ENCODE data around the gene CENPVL2. TPM values are rescaled to one million over a fixed set of nuclear protein-coding genes. Genes with fewer than 3 reads are reported as not detected.
"Not testable (repeated sequence)": the region's sequence is repeated elsewhere in the genome, so short reads cannot be mapped to it uniquely, and the experiment has no call there.

Gene CENPVL2
- total and polyA plus RNA-seq, 2 experiments from 2014 or later: 1.2 to 1.4 TPM

GRCh38 chrX:51665981-51666380 lies 16.6 kb downstream of the CENPVL2 start:
- DNase-seq (ENCODE audit: low read depth in 1 of 2, low spot score in 1 of 2): no peak
- no peaks in the 10 kb centered on the region for H3K9me3 ChIP-seq (ENCODE audit: low read depth)
- H3K4me1 ChIP-seq (ENCODE audit: low read depth): no peaks in the 10 kb centered on the region
- no peaks in the 10 kb centered on the region for H3K36me3 ChIP-seq
- H3K4me3 ChIP-seq: no peak overlapping the region
- peaks cover 3% of the 10 kb centered on the region for H3K27me3 ChIP-seq
- H3K27ac ChIP-seq: no peak overlapping the region
- no peak for TF ChIP-seq CTCF (IDR thresholded peaks at IDR 0.05; ENCODE audit: low read depth, low read length)

- Histone ChIP-seq H3K9me3 (ENCODE audit: low read depth) (no peaks in the 10 kb centered on the region), H3K27me3 (no peaks in the 10 kb centered on the region), H3K36me3 (no peaks in the 10 kb centered on the region), H3K4me1 (ENCODE audit: low read depth) (no peaks in the 10 kb centered on the region), H3K4me3 (no peak overlapping the region), H3K27ac (no peak overlapping the region)
- no peak for DNase-seq (ENCODE audit: low read depth in 1 of 2, low spot score in 1 of 2)
- TF ChIP-seq CTCF (IDR thresholded peaks at IDR 0.05; ENCODE audit: low read depth, low read length): no peak
Measured at GRCh38 chrX:51643377-51643776, 39.3 kb downstream of the CENPVL2 start.

- Histone ChIP-seq H3K36me3 (no peaks in the 10 kb centered on the region), H3K4me1 (ENCODE audit: low read depth) (no peaks in the 10 kb centered on the region), H3K27me3 (no peaks in the 10 kb centered on the region), H3K9me3 (ENCODE audit: low read depth) (no peaks in the 10 kb centered on the region), H3K4me3 (no peak overlapping the region), H3K27ac (no peak overlapping the region)
- peak; percentile 63 to 71 for DNase-seq (ENCODE audit: low read depth in 1 of 2, low spot score in 1 of 2)
- TF ChIP-seq CTCF (IDR thresholded peaks at IDR 0.05; ENCODE audit: low read depth, low read length): peak; percentile 51
Measured at GRCh38 chrX:51641421-51642021, 41.1 kb downstream of the CENPVL2 start.

- not testable (repeated sequence) for H3K27me3 ChIP-seq; H3K9me3 ChIP-seq (ENCODE audit: low read depth); H3K27ac ChIP-seq; H3K36me3 ChIP-seq; H3K4me3 ChIP-seq; H3K4me1 ChIP-seq (ENCODE audit: low read depth)
- DNase-seq (ENCODE audit: low read depth in 1 of 2, low spot score in 1 of 2): peak in 1 of 2 donors; percentile 12
Measured at GRCh38 chrX:51636511-51636910, 46.1 kb downstream of the CENPVL2 start.

Other genes with a start within 250 kb of the CENPVL2 start
- gene NUDT11, start 186.2 kb downstream of the CENPVL2 start, total RNA-seq: 10.8 and 19.4 TPM in 2 replicates
- 17.6 and 23.8 TPM in 2 replicates for gene NUDT11, start 186.2 kb downstream of the CENPVL2 start, polyA plus RNA-seq
- 4.9 and 6.3 TPM in 2 replicates for gene CENPVL3, start 63.9 kb downstream of the CENPVL2 start, total RNA-seq
- gene CENPVL3, start 63.9 kb downstream of the CENPVL2 start, polyA plus RNA-seq: 10.7 and 11.4 TPM in 2 replicates
- gene CENPVL1, start 27.7 kb upstream of the CENPVL2 start, total RNA-seq: 1.4 TPM in 2 replicates
- gene CENPVL1, start 27.7 kb upstream of the CENPVL2 start, polyA plus RNA-seq: 1.2 and 1.6 TPM in 2 replicates
- gene GSPT2, start 60.6 kb upstream of the CENPVL2 start, total RNA-seq: 11.1 and 14.1 TPM in 2 replicates
- gene GSPT2, start 60.6 kb upstream of the CENPVL2 start, polyA plus RNA-seq: 12.1 and 18.7 TPM in 2 replicates
- 319 and 383 TPM in 2 replicates for gene MAGED1, start 210.8 kb upstream of the CENPVL2 start, total RNA-seq
- 420 and 486 TPM in 2 replicates for gene MAGED1, start 210.8 kb upstream of the CENPVL2 start, polyA plus RNA-seq